ENCODE data around the gene LCE2B.

DNA sequence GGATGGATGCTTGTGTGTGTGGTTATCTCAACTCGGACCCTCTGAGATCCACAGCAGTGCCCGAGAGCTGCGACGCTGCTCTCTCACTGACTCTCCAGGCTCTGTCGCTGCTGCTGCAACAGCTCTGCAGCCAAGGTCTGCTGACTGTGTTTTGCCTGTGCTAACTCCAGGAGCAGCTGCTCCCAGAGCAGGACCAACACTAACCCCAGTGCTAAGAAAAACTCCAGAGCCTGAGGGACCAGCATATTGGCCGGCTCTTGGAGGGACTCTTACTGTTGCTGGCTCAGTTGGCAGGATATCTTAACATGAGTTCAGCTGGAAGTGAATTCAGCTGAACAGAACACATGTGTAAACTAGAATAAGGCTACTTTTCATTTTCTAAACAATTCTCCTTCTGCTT, 6.5 kb upstream of the LCE2B start:
- TF ChIP-seq, protein P1, sequence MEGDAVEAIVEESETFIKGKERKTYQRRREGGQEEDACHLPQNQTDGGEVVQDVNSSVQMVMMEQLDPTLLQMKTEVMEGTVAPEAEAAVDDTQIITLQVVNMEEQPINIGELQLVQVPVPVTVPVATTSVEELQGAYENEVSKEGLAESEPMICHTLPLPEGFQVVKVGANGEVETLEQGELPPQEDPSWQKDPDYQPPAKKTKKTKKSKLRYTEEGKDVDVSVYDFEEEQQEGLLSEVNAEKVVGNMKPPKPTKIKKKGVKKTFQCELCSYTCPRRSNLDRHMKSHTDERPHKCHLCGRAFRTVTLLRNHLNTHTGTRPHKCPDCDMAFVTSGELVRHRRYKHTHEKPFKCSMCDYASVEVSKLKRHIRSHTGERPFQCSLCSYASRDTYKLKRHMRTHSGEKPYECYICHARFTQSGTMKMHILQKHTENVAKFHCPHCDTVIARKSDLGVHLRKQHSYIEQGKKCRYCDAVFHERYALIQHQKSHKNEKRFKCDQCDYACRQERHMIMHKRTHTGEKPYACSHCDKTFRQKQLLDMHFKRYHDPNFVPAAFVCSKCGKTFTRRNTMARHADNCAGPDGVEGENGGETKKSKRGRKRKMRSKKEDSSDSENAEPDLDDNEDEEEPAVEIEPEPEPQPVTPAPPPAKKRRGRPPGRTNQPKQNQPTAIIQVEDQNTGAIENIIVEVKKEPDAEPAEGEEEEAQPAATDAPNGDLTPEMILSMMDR (IDR thresholded peaks at IDR 0.05), result no peak
- TF ChIP-seq EZH2phosphoT487 (IDR thresholded peaks at IDR 0.05) (no peak), EZH2 (IDR thresholded peaks at IDR 0.05) (no peak)
